MM.1S (cell line): ENCODE measurements around the gene HAT1.

ENCODE experiments used
- DNase-seq: peaks from one replicate; pipeline ENCODE4 v3.0.0-alpha.2; 2015
- H2AFZ ChIP-seq: fragments of 300-600 bp; sonication (generic); 2 replicates; pipeline ENCODE4 v1.6.0; 2016; ENCODE audit warnings: antibody characterized with exemption, low read length
- H3F3A ChIP-seq: fragments of 300-600 bp; sonication (generic); 2 replicates; pipeline ENCODE4 v1.6.1; 2016; ENCODE audit warnings: mild to moderate bottlenecking, antibody characterized with exemption, low read length, moderate library complexity, mixed read lengths; ENCODE audit not compliant: insufficient read depth
- H3K27ac ChIP-seq: fragments of 300-600 bp; sonication (generic); 2 replicates; pipeline ENCODE4 v1.5.1; 2016; ENCODE audit warnings: mild to moderate bottlenecking, low read length
- H3K27me3 ChIP-seq: fragments of 300-600 bp; sonication (generic); replicated peaks from 2 replicates; pipeline ENCODE4 v1.6.0; 2016; ENCODE audit warnings: low read length; ENCODE audit not compliant: insufficient read depth
- H3K36me3 ChIP-seq: fragments of 300-600 bp; sonication (generic); replicated peaks from 2 replicates; pipeline ENCODE4 v1.6.1; 2016; ENCODE audit warnings: mild to moderate bottlenecking, low read length, mixed read lengths; ENCODE audit not compliant: insufficient read depth
- H3K4me1 ChIP-seq: fragments of 300-600 bp; sonication (generic); 2 replicates; pipeline ENCODE4 v1.6.1; 2016; ENCODE audit warnings: low read length, mixed read lengths
- H3K4me2 ChIP-seq: fragments of 300-600 bp; sonication (generic); 2 replicates; pipeline ENCODE4 v1.6.0; 2016; ENCODE audit warnings: low read depth, low read length
- H3K4me3 ChIP-seq: fragments of 300-600 bp; sonication (generic); 2 replicates; pipeline ENCODE4 v1.5.1; 2016; ENCODE audit warnings: low read length, mixed read lengths
- H3K79me2 ChIP-seq: fragments of 300-600 bp; sonication (generic); 2 replicates; pipeline ENCODE4 v1.6.1; 2016; ENCODE audit warnings: mixed run types, low read length, mixed read lengths
- H3K9ac ChIP-seq: fragments of 300-600 bp; sonication (generic); 2 replicates; pipeline ENCODE4 v1.6.1; 2016; ENCODE audit warnings: low read length, mixed read lengths
- H3K9me2 ChIP-seq: fragments of 300-600 bp; sonication (generic); replicated peaks from 2 replicates; pipeline ENCODE4 v1.6.1; 2016; ENCODE audit warnings: mild to moderate bottlenecking, low read length, mixed read lengths; ENCODE audit not compliant: insufficient read depth
- H3K9me3 ChIP-seq: fragments of 300-600 bp; sonication (generic); replicated peaks from 2 replicates; pipeline ENCODE4 v1.6.1; 2016; ENCODE audit warnings: mild to moderate bottlenecking, low read length, mixed read lengths; ENCODE audit not compliant: insufficient read depth
- H4K20me1 ChIP-seq: fragments of 300-600 bp; sonication (generic); 2 replicates; pipeline ENCODE4 v1.6.1; 2016; ENCODE audit warnings: mild to moderate bottlenecking, low read length, moderate library complexity, mixed read lengths; ENCODE audit not compliant: insufficient read depth
- CTCF ChIP-seq: fragments of 300-600 bp; sonication (generic); IDR thresholded peaks from 2 replicates; pipeline ENCODE4 v1.5.1; 2016; ENCODE audit warnings: antibody characterized with exemption, low read length, mixed read lengths
- EZH2 ChIP-seq: fragments of 300-600 bp; sonication (generic); optimal IDR thresholded peaks from 2 replicates; pipeline ENCODE3; 2017; ENCODE audit warnings: low read depth, mild to moderate bottlenecking, antibody characterized with exemption, low read length, mixed read lengths
- EZH2phosphoT487 ChIP-seq: fragments of 300-600 bp; sonication (generic); IDR thresholded peaks from 2 replicates; pipeline ENCODE4 v1.6.1; 2018; ENCODE audit warnings: antibody characterized with exemption, low read length

HAT1 gene

GRCh38 chr2:171957061-171957460 is 34.8 kb downstream of the HAT1 start:
- no peak overlapping the region for H3K9ac ChIP-seq
- no peak for DNase-seq

GRCh38 chr2:171958475-171958874 is 36.2 kb downstream of the HAT1 start:
- DNase-seq: no peak
- no peaks in the 10 kb centered on the region for H4K20me1 ChIP-seq
- TF ChIP-seq EZH2phosphoT487: no peak
- no peak for TF ChIP-seq EZH2
- no peak for TF ChIP-seq CTCF
- H3K79me2 ChIP-seq: no peaks in the 10 kb centered on the region
- no peak overlapping the region for H2AFZ ChIP-seq
- no peaks in the 10 kb centered on the region for H3F3A ChIP-seq
- H3K27ac ChIP-seq: no peak overlapping the region
- no peaks in the 10 kb centered on the region; the same call in 1 of the 2 replicates for H3K36me3 ChIP-seq
- H3K9ac ChIP-seq: no peak overlapping the region
- no peak overlapping the region for H3K4me3 ChIP-seq
- H3K4me1 ChIP-seq: no peaks in the 10 kb centered on the region
- H3K9me2 ChIP-seq: no peaks in the 10 kb centered on the region
- H3K27me3 ChIP-seq: no peaks in the 10 kb centered on the region
- H3K9me3 ChIP-seq: no peaks in the 10 kb centered on the region
- H3K4me2 ChIP-seq: no peak overlapping the region

More at GRCh38 chr2:171957061-171957460, 34.8 kb downstream of the HAT1 start:
- Histone ChIP-seq H3F3A (no peaks in the 10 kb centered on the region), H3K4me2 (no peak overlapping the region), H3K36me3 (no peaks in the 10 kb centered on the region; the same call in 1 of the 2 replicates), H3K9me2 (no peaks in the 10 kb centered on the region), H2AFZ (no peak overlapping the region), H3K4me1 (no peaks in the 10 kb centered on the region), H3K79me2 (0 out of 2 replicates have a peak, but pooled peaks cover 3% of the 10 kb centered on the region), H3K27me3 (no peaks in the 10 kb centered on the region), H3K9me3 (no peaks in the 10 kb centered on the region), H4K20me1 (no peaks in the 10 kb centered on the region), H3K27ac (no peak overlapping the region), H3K4me3 (no peak overlapping the region)
- TF ChIP-seq EZH2 (no peak), EZH2phosphoT487 (no peak), CTCF (no peak)

GRCh38 chr2:171959998-171960397 is 37.7 kb downstream of the HAT1 start:
- H3K4me3 ChIP-seq: no peak overlapping the region
- no peaks in the 10 kb centered on the region for H3K27me3 ChIP-seq
- H3F3A ChIP-seq: no peaks in the 10 kb centered on the region
- no peaks in the 10 kb centered on the region for H3K4me1 ChIP-seq
- H3K4me2 ChIP-seq: no peak overlapping the region
- no peaks in the 10 kb centered on the region for H3K9me2 ChIP-seq
- DNase-seq: no peak
- no peaks in the 10 kb centered on the region; the same call in 1 of the 2 replicates for H3K36me3 ChIP-seq
- H3K9me3 ChIP-seq: no peaks in the 10 kb centered on the region
- no peaks in the 10 kb centered on the region for H4K20me1 ChIP-seq
- H3K27ac ChIP-seq: no peak overlapping the region
- TF ChIP-seq EZH2: no peak
- no peak for TF ChIP-seq EZH2phosphoT487
- no peak for TF ChIP-seq CTCF
- no peak overlapping the region for H2AFZ ChIP-seq
- H3K9ac ChIP-seq: no peak overlapping the region
- no peaks in the 10 kb centered on the region for H3K79me2 ChIP-seq
